Stimulated activated CD8-positive, alpha-beta memory T cell treated with anti-CD3 and anti-CD28 coated beads, Interleukin-15, amount 100 ng/mL, for 1 hour (primary cell): ENCODE measurements around the gene DDA1.

ENCODE experiments used
- DNase-seq: peaks from one replicate; pipeline ENCODE4 v3.0.0-alpha.2; 2020; ENCODE audit warnings: low read depth

The DDA1 gene

DNA sequence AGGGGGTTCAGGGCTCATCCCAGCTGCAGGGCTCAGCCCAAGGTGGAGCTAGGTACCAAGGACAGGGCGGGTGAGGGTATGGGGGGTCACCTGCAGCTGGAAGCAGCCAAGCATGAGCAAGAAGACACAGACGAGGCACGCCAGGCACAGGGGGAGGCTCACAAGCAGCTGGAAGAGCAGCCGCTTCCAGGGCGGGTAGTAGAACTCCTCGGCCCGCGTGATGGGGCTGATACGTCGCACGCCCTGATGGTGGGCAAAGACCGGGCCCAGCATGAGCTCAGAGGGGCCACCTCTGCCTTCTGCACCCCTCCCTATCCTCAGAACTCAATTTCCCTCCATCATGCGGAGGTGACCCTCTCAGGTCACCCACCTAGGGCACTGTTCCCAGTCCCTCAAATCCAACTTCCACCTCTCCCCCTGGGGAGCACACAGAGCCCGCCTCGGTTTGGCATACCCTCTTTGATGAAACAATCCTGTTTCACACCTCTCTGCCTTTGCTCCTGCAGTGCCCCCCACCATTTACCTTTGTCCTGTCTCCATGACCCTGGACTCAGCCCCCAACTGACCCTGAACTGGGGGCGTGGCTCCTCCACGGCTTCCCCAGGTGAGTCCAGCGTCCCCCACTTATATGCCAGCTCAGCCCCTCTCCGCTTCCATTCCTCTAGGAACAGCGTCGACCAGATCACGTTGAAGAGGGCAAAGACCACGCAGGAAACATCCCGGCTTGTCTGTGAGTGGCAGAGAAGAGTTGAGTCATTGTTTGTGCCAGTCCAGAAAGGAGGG lies 21.1 kb downstream of the DDA1 start:
- DNase-seq = no peak

DNA sequence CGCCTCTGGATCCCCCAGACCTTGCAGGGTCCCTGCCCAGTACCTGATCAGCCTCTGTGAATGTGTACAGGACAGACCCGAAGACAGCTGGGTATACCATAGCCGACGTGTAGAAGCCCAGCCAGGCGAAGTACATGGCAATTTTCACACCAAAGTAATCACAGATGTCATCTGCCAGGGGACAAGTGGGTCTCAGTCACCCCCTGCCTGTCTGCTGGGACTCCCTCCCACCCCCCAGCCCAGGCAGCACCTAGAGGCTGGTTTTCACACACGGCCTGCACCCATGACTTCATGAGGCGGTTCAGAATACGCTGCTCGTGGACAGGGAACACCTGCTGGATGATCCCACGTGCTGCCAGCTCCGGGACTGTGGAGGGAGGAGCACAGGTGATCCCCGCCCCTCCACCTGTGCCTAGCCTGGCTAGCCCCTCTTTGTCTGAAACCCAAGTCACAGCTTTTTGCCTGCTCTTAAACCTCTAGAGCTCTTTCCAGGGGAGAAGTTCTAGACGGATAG lies 21.7 kb downstream of the DDA1 start:
- no peak for DNase-seq

DNA sequence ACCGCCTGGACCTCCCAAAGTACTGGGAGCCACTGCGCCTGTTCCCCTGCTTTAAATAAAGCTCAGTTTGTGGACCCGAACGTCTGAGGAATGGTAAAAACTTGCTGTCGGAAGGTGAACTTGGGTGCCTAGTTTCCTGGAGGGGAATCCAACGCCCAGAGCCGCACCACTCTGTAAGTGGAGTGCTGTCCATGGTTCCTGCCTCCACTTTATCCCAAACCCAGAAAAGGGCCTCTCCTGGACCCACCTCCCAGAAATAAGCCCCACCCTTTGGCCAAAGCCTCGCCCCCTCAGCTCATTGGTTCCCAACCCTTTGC lies 23.0 kb downstream of the DDA1 start:
- DNase-seq = no peak

DNA sequence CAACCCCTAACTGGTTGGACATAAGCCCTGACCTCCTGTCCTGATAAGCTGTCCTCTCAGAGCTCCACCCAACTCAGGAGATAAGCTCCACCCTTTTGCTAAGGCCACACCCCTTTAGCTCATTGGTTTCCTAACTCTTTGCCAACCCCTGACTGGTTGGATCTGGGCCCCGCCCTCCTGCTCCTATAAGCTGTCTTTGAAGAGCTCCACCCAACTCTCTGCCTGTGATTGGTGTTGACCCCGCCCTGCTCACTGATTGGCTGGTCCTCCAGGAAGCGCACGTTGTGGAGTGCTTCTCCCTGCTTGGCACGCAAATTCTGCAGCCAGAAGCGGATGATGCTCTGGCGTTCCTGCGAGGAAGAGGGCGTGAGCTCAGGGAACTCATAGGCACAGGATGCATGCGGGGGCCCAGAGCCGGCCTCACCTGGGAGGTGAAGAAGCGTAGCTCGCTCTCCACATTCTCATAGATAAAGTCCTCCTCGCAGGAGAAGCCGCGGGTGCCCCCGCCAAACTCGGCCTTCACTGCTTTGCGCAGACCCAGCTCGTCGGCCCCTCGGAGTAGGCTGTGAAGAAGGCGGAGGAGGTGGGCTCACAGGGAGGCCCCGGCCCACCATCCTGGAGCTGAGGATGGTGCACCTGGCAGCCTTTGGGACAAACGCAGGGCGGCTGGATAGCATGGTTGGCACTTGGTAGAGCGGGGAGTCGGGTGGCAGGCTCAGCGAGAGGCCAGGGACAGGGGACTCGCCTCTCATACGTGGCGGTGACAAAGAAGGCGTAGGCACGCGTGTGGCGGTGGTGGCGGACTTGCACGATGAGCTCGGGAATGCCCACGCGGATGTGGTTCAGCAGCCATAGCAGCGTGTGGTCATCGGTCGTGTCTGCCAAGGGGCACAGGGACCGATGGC lies 23.6 kb downstream of the DDA1 start:
- DNase-seq = no peak

DNA sequence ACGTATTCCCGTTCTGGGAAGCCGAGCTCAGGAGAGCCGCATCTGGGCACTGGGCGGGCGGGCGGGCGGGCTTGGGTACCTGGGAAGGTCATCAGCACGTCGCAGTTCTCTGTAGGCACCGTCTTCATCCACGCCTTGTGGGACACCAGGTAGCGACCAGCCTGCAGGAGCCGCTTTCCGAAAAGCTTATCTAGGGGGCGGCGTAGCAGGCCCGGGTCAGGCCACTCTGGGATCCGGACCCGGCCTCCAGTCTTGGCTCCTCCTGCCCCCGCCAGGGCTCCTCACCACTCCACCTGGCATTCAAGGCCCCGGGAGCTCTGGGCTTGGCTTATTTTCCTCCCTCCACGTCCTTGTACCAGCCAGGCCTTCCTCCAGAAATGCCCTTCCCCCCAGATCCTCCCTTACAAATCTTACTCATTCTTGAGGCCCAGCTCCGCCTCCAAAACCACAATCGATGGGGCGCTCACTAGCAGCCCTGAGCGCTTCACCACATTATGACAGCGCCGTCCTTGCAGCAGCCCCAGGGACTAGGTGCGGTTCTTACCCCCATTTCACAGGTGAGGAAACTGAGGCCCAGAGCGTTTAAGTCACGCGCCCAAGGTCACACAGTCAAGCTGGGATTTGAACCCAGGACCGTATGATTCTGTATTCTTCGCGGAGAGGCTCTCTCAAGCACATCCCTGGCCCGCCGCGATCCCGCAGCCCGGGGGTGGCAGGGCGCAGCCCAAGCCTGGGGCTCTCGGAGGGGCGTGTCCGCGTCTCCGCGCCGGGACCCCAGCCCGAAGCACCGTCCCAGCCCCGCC lies 24.4 kb downstream of the DDA1 start:
- no peak for DNase-seq

DNA sequence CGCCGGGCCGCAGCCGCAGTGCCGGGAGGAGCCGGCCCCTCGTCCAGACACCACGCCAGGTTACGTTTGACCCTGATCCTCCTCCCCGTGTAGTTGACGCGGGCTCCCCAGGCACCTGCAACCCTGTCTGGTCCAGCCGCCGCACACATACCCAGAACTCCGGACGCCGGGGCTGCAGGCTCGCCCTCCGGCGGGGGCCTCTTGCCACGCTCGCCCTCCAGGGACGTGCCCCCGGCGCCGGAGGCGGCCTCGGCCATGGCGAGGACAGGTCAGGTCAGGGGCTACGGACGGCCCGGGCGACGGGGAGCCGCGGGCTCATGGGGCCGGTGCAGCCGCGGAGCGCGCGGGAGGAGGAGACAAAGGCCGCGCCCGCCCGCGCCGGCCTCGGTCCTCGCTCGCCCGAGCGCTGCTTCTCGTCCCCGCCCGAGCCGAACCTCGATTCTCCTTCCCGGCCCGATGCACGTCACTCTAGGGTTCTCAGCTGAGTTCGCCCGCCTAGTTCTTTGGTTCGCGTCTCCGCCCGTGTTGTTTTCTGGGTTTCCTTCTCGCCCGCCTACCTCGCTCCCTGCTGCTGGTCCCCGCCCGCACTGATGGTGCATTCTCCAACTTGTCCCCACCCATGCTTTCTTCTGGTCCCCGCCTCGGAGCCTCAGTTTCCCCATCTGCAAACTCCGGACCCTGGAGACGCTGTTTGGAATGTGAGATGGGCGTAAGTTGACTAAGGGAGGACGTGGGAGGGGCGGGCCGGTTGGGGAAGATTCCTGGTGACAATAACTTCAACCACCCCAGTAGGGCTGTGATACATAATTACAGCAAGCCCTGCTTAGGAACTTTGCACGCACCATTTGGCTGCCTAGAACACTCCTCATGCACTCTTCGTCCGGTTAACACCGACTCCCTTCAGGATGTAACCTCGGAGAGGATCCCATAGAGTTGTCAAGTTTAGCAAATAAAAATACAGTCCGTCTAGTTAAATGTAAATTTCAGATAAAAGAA lies 25.3 kb downstream of the DDA1 start, which contains the start of gene ANO8:
Gene ANO8, minus strand, starts transcription at position 442 of the 996 bp plus-strand sequence. Its CDS starts 185 bp downstream, at position 257.
- DNase-seq = peak; percentile 98

DNA sequence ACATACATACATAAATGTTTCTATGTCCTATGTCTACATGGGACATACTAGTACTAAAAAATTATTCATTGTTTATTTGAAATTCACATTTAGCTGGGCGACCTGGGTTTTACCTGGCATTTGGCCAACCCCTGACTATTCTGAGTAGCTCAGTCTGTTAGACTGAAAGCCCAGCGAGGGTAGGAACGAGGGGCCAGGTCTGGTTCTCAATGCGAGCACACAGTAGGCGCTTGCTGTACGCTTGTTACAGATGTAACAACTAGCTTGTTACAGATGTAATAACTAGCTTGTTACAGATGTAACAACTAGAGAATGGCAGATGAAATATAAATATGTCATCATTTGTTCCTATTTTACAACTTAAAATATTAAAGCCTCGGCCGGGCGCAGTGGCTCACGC lies 26.2 kb downstream of the DDA1 start:
- no peak for DNase-seq

DNA sequence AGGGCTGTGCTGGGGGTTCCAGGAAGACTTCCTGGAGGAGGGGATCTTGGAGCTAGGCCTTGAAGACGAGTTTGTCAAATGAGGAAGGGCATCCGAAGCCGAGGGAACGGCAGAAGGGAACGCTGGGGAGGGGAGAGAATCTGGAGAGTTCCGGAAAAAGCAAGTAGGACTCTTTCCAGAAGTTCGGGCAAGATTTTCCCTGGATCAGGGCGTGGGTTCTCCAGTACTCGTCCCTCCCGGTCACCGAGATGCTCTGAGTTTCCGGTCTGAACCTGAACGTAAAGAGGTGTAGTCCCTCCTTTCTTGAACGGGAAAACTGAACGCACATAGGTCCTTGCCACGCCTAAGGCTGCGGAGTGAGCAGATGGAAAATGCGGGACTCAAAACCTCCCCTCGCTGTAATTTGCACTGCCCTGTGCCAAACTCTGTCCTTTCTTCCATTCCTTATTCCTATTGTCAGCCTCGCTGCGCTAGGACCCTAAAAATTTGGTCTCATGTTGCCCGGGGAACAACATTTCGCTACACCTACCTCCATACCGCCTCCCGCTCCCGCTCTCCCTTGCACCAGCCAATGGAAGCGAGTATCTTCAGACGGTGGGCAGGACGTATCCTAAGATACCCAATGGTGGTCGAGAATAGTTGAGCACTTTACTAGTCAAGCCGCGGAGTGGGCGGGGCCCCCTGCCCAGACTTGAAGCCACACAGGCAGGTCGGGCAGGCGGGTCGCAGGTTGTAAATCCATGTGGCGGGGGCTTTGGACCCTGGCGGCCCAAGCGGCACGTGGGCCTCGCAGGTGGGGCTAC lies 27.7 kb downstream of the DDA1 start, which contains the start of gene GTPBP3:
Gene GTPBP3, plus strand, starts transcription at position 682 of the 803 bp plus-strand sequence. Its CDS starts 59 bp downstream, at position 741.
- peak; percentile 89 for DNase-seq

DNA sequence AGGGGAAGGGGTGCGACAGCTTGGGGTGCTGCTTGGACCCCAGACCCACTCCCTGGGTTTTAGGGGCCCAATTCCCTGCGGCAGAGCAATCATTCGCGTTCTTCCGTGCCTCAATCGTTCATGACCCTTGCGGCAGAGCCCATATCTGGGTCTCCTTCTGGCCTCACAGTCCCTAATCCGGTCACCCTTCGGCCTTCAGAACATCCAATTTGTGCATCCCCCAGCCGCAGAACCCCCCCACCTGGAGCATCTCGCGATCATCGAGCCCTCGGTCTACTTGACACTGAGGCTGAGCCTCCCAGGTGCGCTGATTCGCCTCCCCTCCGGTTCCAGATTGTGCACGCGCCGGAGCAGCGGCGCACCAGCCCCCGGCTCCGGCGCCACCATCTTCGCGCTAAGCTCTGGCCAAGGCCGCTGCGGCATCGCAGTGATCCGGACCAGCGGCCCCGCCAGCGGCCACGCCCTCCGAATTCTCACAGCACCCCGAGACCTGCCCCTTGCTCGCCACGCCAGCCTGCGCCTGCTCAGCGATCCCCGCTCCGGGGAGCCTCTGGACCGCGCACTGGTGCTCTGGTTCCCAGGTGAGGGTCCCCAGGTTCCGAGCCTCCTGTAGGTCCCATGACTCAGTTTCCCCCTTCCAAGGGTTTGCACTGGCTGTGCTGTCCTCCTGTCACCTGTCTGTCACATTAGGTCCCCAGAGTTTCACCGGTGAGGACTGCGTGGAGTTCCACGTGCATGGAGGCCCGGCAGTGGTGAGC lies 28.5 kb downstream of the DDA1 start:
- DNase-seq = no peak

DNA sequence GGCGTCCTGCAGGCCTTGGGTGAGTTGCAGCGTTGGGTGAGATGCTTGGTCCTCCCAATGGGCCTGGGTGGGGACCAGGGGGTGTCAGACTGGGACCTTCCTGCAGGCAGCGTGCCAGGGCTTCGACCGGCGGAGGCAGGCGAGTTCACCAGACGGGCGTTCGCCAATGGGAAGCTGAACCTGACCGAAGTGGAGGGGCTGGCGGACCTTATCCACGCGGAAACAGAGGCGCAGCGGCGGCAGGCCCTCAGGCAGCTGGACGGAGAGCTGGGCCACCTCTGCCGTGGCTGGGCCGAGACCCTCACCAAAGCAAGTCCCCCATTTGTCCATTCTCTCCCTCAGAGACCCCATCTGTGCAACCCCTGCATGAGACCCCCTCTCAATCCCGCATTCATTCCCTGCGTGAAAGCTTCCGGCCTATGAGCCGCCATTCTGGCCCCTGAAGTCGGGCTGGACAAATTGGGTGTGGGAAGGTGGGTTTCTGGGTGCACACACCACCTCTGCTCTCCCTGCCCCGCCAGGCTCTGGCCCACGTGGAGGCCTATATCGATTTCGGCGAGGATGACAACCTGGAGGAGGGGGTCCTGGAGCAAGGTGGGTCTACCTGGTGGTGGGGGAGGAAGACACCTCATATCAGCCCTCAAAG lies 29.2 kb downstream of the DDA1 start:
- DNase-seq = no peak

DNA sequence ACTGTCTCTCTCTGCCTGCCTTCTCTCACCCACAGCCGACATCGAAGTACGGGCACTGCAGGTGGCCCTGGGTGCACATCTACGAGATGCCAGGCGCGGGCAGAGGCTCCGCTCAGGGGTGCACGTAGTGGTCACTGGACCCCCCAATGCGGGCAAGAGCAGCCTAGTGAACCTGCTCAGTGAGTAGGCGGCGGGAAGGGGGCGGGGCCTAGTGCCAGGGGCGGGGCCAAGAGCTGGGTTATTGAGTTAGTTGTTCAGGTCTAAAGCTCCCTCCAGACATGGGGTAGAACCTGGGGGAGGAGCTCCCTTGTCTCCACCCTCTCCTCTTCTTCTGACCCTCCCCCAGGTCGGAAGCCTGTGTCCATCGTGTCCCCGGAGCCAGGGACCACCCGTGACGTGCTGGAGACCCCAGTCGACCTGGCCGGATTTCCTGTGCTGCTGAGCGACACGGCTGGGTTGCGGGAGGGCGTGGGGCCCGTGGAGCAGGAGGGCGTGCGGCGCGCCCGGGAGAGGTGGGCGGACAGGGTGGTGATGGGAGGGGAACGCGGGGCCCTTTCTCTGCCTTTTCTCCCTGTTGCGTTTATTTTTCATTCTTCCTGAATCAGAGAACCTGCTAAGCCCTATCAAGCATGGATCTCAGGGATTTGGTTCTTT lies 29.9 kb downstream of the DDA1 start:
- no peak for DNase-seq

DNA sequence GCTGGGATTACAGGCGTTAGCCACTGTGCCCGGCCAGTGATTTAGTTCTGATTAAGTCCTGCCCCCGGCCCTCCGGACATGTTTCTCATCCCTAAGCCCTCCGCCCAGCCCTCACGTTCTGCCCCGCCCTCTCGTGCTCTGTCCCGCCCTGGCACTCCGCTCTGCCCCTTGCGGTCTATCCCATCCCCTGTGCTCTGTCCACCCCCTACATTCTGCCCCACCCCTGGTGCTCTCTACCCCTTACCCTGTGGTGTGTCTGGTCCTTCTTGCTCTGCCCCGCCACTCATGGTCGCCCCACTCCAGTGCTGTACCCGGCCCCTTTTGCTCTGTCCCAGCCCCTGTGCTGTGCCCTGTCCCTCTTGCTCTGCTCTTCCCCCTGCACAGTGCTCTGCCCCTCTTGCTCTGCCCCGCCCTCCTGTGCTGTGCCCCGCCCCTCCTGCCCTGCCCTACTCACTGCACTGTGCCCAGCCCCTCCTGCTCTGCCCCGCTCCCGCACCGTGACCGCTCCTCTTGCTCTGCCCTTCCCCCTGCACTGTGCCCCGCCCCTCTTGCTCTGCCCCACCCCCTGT lies 31.0 kb downstream of the DDA1 start:
- no peak for DNase-seq

DNA sequence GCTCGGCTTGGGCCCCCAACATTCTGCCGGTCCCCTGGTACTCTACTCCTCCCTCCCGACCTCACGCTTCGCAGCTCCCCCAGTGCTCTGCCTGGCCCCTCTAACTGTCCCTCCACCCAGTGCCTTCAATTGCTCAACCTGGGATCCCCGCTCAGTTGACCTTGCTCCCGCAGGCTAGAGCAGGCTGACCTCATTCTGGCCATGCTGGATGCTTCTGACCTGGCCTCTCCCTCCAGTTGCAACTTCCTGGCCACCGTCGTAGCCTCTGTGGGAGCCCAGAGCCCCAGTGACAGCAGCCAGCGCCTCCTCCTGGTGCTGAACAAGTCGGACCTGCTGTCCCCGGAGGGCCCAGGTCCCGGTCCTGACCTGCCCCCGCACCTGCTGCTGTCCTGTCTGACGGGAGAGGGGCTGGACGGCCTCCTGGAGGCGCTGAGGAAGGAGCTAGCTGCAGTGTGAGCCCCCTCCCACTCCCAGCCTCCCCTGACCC lies 31.6 kb downstream of the DDA1 start:
- no peak for DNase-seq

DNA sequence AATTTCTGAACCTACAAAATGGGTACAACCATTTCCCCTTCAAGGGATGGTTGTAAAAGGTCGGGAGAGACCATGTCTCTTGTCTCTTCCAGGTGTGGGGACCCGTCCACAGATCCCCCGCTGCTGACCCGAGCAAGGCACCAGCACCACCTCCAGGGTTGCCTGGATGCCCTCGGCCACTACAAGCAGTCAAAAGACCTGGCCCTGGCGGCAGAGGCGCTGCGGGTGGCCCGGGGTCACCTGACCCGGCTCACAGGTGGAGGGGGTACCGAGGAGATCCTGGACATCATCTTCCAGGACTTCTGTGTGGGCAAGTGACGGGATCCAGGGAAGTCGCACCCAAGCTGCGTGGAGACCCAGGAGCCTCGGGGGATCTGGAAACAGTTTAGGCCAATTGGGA lies 32.0 kb downstream of the DDA1 start:
- DNase-seq = no peak

DNA sequence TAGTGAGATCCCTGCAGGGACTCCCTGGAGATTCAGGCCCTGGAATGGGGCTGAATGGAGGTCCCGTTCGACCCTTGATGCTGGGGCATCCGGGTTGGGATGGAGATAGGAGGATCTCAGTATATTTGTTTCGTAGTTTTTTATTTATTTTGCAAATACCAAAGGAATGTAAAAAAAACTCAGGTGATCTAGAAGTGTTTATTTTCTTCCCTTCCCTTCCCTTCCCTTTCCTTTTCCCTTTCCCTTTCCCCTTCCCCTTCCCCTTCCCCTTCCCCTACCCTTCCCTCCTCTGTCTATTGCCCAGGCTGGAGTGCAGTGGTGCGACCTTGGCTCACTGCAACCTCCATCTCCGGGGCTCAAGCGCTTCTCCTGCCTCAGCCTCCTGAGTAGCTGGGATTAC lies 32.5 kb downstream of the DDA1 start:
- no peak for DNase-seq

DNA sequence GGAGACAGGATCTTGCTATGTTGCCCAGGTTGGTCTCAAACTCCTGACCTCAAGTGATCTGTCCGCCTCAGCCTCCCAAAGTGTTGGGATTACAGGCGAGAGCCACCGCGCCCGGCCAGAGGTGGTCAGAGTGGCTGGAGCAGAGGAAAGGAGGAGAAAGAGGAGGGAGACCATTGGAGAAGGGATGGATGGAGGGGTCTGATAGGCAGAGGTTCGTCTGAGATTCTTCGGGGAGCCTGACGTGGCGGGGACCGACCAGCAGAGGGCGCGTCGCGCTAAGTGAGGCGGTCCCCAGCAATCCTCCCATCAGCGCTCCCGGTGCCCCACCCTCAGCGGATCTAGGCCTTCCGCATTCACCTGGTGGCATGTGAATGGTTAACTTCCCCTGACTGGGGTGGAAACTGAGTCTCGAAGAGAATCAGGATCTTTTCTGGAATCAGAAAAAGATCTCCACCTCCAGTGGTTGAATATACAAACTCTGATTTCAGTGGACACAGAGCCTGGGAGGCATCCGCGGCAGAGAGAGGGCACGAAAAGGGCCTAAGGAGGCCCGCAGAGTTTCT lies 36.8 kb downstream of the DDA1 start:
- peak; percentile 63 for DNase-seq

DNA sequence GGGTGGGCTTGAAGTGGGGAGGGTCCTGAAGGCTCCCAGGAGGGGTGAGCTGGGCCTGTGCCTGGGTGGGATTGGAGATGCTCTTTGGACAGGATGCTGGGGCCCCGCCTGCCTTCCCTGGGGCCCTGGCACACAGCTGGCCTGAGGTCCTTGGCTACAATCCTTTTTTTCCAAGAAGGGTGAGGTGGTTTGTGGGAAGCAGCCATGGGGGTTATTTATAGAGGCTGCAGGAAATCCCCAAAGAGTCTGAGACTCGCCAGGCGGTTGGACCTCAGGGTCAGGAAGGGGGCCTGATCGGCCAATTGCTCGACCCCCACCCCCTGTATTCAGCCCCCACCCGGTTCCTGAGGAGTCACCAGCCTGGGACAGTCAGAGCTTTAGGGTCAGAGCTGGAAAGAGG lies 38.0 kb downstream of the DDA1 start:
- no peak for DNase-seq
